Jurkat, Clone E6-1 (cell line): ENCODE measurements around the gene RNASE11.
A peak's percentile ranks its signal among the peaks of the same experiment; 100 is the strongest.
"Not testable (repeated sequence)": the region's sequence is repeated elsewhere in the genome, so short reads cannot be mapped to it uniquely, and the experiment has no call there.

ENCODE experiments used
- DNase-seq: peaks from one replicate; pipeline ENCODE4 v3.0.0-alpha.2; 2011; ENCODE audit warnings: low read depth, low spot score
- H3K4me3 ChIP-seq: 2 replicates; pipeline ENCODE4 v1.5.1; 2011; ENCODE audit warnings: mild to moderate bottlenecking, low read length, control low read depth, moderate library complexity

RNASE11 gene

DNA sequence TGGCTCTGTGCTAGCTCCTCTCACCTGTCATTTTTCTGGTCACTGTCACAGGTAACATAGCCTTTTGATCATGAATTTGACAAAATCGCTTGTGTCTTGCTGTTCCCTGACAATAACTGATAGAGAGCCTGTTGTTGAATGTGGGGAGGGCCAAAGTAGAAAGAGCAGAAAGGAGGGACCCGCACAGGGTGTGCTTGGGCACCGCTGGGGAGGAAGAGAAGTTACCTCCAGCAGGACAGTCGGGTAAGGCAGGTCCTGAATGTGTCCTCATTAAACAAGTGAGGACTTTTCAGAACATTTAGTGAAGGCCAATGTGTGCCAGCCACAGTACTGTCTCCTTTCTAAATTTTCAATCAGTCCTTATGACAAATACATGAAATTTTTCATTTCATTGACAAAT lies 3.4 kb upstream of the RNASE11 start, which contains the start of gene RNASE12:
TSS of gene RNASE12 (minus strand) at position 142 of the 400 bp plus-strand sequence. CDS start 653 bp downstream, outside the sequence.
- no peak for DNase-seq
- H3K4me3 ChIP-seq, result no peak within 1 kb of the TSS

DNA sequence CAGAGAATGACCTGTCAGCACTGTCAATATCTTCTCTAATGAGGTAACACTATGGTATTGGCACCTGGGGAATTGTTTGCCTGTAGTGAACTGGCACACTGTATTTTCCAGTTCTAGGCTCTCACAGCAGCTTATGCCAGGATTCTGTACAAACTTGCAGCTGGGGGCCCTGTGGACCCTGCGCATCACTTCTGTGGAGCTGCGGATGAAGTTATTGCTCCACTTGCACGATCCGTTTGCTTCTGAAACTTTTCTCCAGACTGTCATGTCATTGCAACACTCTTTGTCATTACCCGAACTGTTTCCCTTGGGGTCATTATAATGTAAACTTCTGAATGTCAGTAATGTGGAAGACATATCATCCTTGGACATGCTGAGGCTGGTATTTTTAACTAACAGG lies 3.9 kb downstream of the RNASE11 start:
- no peak for DNase-seq
- H3K4me3 ChIP-seq, result no peak overlapping the region

- H3K4me3 ChIP-seq, result no peak overlapping the region
These were observed 4.7 kb downstream of the RNASE11 start for GRCh38 chr14:20583142-20583541.

GRCh38 chr14:20580242-20580641 lies 7.6 kb downstream of the RNASE11 start:
- DNase-seq, result no peak
- no peak overlapping the region for H3K4me3 ChIP-seq

More at GRCh38 chr14:20583142-20583541, 4.7 kb downstream of the RNASE11 start:
- no peak for DNase-seq

- no peak for DNase-seq
- H3K4me3 ChIP-seq, result no peak overlapping the region
These were observed 8.9 kb downstream of the RNASE11 start for GRCh38 chr14:20578784-20579502.

DNA sequence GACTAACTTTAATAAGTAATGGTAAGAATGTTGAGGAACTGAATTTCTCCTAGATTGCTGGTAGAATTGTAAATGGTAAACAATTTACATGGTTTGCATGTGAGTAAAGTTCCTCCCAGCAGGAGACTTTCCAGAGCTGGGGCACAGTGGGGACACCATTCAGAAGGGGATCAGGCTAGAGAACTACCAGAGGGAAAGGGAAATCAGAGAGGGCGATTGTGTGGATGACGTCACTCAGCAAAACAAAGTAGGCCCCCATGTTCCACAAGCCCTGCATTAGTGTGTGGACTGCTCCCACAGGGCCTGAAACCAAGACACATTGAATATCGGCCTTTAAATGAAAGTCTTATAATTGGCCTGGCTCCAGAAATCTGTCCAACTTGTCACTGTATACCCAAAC lies 9.5 kb downstream of the RNASE11 start:
- DNase-seq, result no peak
- no peak overlapping the region for H3K4me3 ChIP-seq

DNA sequence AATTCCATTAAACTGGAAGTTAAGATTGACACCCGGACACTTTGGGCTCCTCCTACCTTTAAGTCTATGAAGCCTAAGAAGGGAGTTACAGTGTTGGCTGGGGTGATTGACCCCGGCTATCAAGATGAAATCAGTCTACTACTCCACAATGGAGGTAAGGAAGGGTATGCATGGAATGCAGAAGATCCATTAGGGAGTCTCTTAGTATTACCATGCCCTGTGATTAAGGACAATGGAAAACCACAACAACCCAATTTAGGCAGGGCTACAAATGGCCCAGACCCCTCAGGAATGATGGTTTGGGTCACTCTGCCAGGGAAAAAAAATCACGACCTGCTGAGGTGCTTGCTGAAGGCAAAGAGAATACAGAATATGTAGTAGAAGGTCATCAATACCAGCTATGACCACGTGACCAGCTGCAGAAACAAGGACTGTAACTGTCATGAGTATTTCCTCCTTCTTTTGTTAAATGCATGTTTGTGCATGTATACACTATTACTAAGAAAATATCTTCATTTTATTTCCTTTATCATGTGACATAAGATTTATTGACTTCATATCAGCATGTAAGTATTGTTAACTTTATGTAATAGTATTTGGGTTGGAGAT lies 15.3 kb downstream of the RNASE11 start:
- DNase-seq, result not testable (repeated sequence)

DNA sequence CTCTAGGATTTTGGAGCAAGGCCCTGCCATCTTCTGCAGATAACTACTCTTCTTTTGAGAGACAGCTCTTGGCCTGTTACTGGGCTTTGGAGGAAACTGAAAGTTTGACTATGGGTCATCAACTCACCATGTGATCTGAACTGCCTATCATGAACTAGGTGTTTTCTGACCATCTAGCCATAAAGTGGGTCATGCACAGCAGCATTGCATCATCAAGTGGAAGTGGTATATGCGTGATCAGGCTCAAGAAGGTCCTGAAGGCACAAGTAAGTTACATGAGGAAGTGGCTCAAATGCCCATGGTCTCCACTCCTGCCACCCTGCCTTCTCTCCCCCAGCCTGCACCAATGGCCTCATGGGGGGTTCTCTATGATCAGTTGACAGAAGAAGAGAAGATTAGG lies 17.1 kb downstream of the RNASE11 start:
- DNase-seq, H3K4me3 ChIP-seq: not testable (repeated sequence)

More for the DNA sequence above, 15.3 kb downstream of the RNASE11 start:
- not testable (repeated sequence) for H3K4me3 ChIP-seq

GRCh38 chr14:20569865-20570264 lies 17.9 kb downstream of the RNASE11 start:
- not testable (repeated sequence) for H3K4me3 ChIP-seq, DNase-seq

DNA sequence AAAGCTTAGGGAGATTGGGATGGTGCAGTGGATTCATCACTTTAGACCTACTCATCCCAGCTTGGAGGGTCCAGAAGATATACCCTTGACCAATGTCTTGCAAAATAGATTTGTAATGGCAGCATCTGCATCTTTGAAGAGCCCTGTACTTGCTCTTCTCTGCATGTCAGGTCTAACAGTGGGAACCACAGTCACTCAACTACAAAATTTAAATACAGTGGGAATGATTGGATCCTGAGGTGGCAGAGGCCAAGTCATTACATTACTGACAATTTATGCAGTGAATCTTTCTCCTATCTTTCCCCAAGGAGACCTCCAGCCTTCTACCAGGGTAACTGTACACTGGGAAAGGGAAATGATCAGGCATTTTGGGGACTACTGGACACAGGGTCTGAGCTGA lies 18.7 kb downstream of the RNASE11 start:
- no peak overlapping the region for H3K4me3 ChIP-seq
- DNase-seq, result no peak

DNA sequence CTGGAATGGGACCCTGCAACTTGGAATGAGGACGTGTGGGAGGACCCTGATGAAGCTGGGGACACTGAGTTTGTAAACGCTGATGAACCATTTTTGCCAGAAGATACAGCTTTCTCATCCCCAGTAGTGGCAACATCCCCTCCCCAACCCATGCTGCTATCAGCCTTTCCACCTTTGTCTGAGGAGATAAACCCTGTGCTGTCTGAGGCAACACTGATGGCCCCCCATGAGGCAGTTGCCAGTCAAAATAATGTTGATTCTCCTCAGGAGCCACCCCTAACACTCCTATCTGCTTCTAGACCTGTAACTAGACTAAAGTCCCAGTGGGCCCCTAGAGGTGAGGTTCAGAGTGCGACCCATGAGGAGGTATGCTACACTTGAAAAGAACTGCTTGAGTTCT lies 19.4 kb downstream of the RNASE11 start:
- no peak overlapping the region for H3K4me3 ChIP-seq
- no peak for DNase-seq

DNA sequence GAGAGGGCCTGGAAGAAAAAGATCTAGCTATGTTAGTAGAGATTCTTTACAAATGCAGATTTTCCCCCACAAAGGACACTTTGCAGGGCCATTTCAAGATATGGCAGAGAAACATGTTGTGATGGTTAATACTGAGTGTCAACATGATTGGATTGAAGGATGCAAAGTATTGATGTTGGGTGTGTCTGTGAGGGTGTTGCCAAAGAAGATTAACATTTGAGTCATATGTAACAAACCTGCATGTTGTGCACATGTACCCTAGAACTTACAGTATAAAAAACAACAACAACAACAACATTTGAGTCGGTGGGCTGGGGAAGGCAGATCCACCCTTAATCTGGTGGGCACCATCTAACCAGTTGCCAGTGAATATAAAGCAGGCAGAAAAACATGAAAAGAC lies 20.6 kb downstream of the RNASE11 start:
- DNase-seq, H3K4me3 ChIP-seq: not testable (repeated sequence)

DNA sequence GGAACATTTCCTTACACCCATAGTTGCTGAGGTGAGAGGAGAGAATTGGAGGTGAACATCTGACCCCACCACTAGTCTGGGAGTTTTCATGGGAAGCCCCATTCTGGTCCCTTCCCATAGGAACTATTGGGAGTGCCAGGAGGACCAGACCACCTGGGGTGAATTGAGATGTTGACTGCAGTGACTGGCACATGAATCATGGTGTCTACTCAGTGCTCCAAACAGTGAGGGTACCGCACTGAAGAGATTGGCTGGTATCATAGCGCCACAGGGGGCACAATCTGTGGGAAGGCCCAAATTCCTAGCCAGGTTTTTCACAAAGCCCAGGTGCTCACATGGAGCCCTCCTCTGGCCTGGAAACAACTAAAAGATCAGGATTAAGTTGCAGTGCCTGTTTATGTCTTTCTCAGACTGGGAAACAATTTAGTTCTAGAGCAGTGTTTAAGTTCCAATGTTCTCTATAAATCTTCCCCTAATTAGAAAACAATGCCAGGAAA lies 23.3 kb downstream of the RNASE11 start:
- no peak overlapping the region for H3K4me3 ChIP-seq
- DNase-seq, result no peak

- no peak overlapping the region for H3K4me3 ChIP-seq
- no peak for DNase-seq
These were observed 23.8 kb downstream of the RNASE11 start for GRCh38 chr14:20563971-20564370.

DNA sequence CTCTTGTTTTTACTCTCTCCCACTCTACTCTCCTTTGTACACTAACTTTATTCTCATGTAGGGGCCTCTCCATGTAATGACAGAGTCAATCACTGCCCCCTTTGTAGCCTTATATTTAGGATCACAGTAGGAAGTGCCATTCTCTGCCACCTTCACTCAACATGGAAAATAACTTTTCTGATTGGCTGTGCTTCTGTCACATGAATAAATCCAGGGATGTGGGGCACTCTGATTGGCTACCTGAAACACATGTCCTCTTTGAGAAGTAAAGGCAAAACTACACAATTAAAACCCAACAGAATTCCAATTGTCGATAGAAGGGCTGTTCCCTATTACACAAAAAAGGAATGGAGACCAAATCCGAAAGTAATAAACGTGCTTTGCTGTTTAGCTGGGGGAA lies 26.8 kb downstream of the RNASE11 start, which contains the start of gene RNASE9:
TSS of gene RNASE9 (minus strand) at position 87 of the 400 bp plus-strand sequence.
- peak; percentile 7 for DNase-seq
- no peak within 1 kb of the TSS for H3K4me3 ChIP-seq

- H3K4me3 ChIP-seq, result no peak overlapping the region
- no peak for DNase-seq
These were observed 28.3 kb downstream of the RNASE11 start for GRCh38 chr14:20559461-20559904.

DNA sequence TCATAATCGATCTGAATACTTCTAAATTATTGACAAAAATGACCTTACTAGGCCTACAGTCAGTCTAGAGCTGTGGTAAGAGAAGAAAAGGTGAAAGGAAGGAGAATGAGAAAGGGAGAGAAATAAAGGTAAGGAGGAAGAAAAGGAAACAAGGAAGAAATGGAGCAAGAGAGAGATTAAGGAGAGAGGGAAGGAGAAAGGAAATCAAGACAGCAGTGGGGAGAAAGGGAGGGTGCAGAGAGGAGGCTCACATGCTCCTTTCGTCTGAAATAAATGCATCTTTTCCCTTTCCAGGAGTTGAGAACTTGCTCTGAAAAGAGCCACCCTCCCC lies 30.6 kb downstream of the RNASE11 start:
- no peak for DNase-seq
- H3K4me3 ChIP-seq, result no peak overlapping the region

GRCh38 chr14:20556500-20557211 lies 31.1 kb downstream of the RNASE11 start:
- no peak overlapping the region for H3K4me3 ChIP-seq
- no peak for DNase-seq

DNA sequence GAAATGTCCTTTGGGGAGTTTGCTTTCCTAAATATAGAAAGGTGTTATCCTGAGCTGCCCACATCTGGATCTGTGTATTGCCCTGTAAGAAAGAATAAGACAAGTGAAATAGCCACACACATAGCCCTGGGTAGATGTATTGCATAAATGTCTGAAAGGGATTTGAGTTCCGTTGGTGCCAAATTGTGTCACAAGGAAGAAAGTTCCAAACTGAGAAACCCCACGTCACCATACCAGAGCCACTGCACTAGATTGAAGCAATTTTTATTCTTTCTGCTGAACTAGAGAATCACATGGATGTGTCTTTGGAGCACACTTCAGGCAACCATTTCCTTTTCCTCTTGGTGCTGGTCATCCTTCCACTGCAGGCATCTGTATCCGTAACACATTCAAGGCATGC lies 32.0 kb downstream of the RNASE11 start:
- no peak overlapping the region for H3K4me3 ChIP-seq
- no peak for DNase-seq

DNA sequence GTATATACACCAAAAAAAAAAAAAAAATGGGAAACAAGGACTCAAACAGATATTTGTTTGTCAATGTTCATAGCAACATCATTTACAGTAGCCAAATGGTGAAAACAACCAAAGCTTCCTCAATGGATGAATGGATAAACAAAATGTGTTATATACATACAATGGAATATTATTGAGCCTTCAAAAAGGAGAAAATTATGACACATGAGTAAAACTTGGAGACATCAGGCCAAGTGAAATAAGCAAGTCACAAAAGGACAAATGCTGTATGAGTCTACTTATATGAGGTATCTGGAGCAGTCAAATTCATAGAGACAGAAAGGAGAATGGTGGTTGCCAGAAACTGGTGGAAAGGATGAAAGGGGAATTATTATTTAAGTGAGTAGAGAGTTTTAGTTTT lies 34.8 kb downstream of the RNASE11 start:
- no peak for DNase-seq
- H3K4me3 ChIP-seq, result no peak overlapping the region
